Raji (cell line): ENCODE data around the gene HLTF.

Experiments used
- POLR2A ChIP-seq: IDR thresholded peaks from 2 replicates; pipeline ENCODE4 v1.6.1; 2011; ENCODE audit warnings: low read depth, low read length, control low read depth; ENCODE audit not compliant: insufficient read depth

The HLTF gene

GRCh38 chr3:148991219-148992026 is 94.9 kb downstream of the HLTF start, which contains the start of gene GYG1:
TSS of gene GYG1 (plus strand) at chr3:148991540. CDS start at chr3:148991641, 101 bp downstream.
- TF ChIP-seq POLR2A = peak; percentile 86

GRCh38 chr3:148990236-148990635 is 96.1 kb downstream of the HLTF start:
- TF ChIP-seq POLR2A = no peak

GRCh38 chr3:148981273-148981672 is 105.1 kb downstream of the HLTF start:
- no peak for TF ChIP-seq POLR2A
